PC-9 (cell line): Measurements from ENCODE around the gene TMEM235. TPM values are rescaled to one million over a fixed set of nuclear protein-coding genes. Genes with fewer than 3 reads are reported as not detected.

ENCODE experiments used
- BruUV-seq: library from RNA; stranded (reverse); fragments of 400-500 nt; replicated peaks from 2 replicates; lab custom pipeline; 2021; lab: Mats Ljungman, UMichigan
- CTCF ChIA-PET: fragments of 300-600 bp; sonication (Branson Sonifier 250); formaldehyde crosslinking; loops from one replicate; lab custom pipeline; 2022; ENCODE audit warnings: antibody characterized with exemption; lab: Charles Lee
- POLR2A ChIA-PET: fragments of 300-600 bp; sonication (Branson Sonifier 250); formaldehyde crosslinking; loops from one replicate; lab custom pipeline; 2022; ENCODE audit warnings: antibody characterized with exemption; ENCODE audit not compliant: unreplicated experiment; lab: Charles Lee
- DNase-seq, 2 experiments: peaks; one replicate each; pipeline versions ENCODE4 v3.0.0 to v3.0.0-alpha.2; 2015 to 2022; ENCODE audit warnings: mixed read lengths in 1 of 2
- H2AFZ ChIP-seq: fragments of 200-600 bp; sonication (generic); 2 replicates; pipeline ENCODE4 v1.8.1; 2017; ENCODE audit warnings: antibody characterized with exemption
- H3F3A ChIP-seq: fragments of 200-600 bp; sonication (generic); 2 replicates; pipeline ENCODE4 v1.8.1; 2017; ENCODE audit warnings: antibody characterized with exemption, mild to moderate bottlenecking, low read depth; ENCODE audit not compliant: insufficient read depth
- H3K27ac ChIP-seq: fragments of 200-600 bp; sonication (generic); 2 replicates; pipeline ENCODE4 v1.6.1; 2016; ENCODE audit warnings: mixed run types
- H3K27me3 ChIP-seq: fragments of 200-600 bp; sonication (generic); 2 replicates; pipeline ENCODE4 v1.6.1; 2016; ENCODE audit warnings: low read depth, mixed run types; ENCODE audit not compliant: insufficient read depth
- H3K36me3 ChIP-seq: fragments of 200-600 bp; sonication (generic); 2 replicates; pipeline ENCODE4 v1.6.1; 2016; ENCODE audit warnings: low read depth, mixed run types
- H3K4me1 ChIP-seq: fragments of 200-600 bp; sonication (generic); replicated peaks from 2 replicates; pipeline ENCODE4 v1.6.1; 2016; ENCODE audit warnings: mixed run types; ENCODE audit not compliant: insufficient read depth
- H3K4me2 ChIP-seq: fragments of 200-600 bp; sonication (generic); 2 replicates; pipeline ENCODE4 v1.6.1; 2017; ENCODE audit warnings: mixed run types
- H3K4me3 ChIP-seq: fragments of 200-600 bp; sonication (generic); 2 replicates; pipeline ENCODE4 v1.6.1; 2016; ENCODE audit warnings: mixed run types
- H3K79me2 ChIP-seq: fragments of 200-600 bp; sonication (generic); 2 replicates; pipeline ENCODE4 v1.6.1; 2017; ENCODE audit warnings: low read depth, mixed run types
- H3K9me2 ChIP-seq: fragments of 200-600 bp; sonication (generic); 2 replicates; pipeline ENCODE4 v1.8.1; 2017; ENCODE audit warnings: mild to moderate bottlenecking; ENCODE audit not compliant: insufficient read depth
- H3K9me3 ChIP-seq: fragments of 200-600 bp; sonication (generic); 2 replicates; pipeline ENCODE4 v1.8.1; 2016; ENCODE audit warnings: low read depth; ENCODE audit not compliant: insufficient read depth
- H4K20me1 ChIP-seq: fragments of 200-600 bp; sonication (generic); 2 replicates; pipeline ENCODE4 v1.8.1; 2017; ENCODE audit not compliant: insufficient read depth
- CTCF ChIP-seq: fragments of 200-600 bp; sonication (generic); conservative IDR thresholded peaks from 2 replicates; pipeline ENCODE4 v1.6.1; 2017; ENCODE audit warnings: mixed run types, antibody characterized with exemption, mild to moderate bottlenecking, moderate library complexity
- EZH2 ChIP-seq: fragments of 200-600 bp; sonication (generic); IDR thresholded peaks from 2 replicates; pipeline ENCODE4 v1.8.0; 2017; ENCODE audit warnings: antibody characterized with exemption, low read depth
- intact Hi-C: fragments of 100-400 bp; cut with micrococcal nuclease; formaldehyde crosslinking; loops from one replicate; pipeline ENCODE4 v1.10.0; 2022; ENCODE audit not compliant: unreplicated experiment
- total RNA-seq: library from RNA; stranded (reverse); gene quantifications from 2 replicates; pipeline ENCODE4 v1.2.3, GENCODE V29; 2021

TMEM235 gene
- total RNA-seq, 1 experiment from 2014 or later: not detected

- ChIA-PET POLR2A (no interaction called here), CTCF (no interaction called here)
- no peaks in the 10 kb centered on the region for H3K9me3 ChIP-seq
- TF ChIP-seq EZH2 (no peak), CTCF (no peak)
- DNase-seq: no peak
- intact Hi-C loops: no loop called here
- no peaks in the 10 kb centered on the region for H3K36me3 ChIP-seq
- H3K4me3 ChIP-seq: no peak overlapping the region
- no TSS peak for BruUV-seq
- H3K27me3 ChIP-seq: no peaks in the 10 kb centered on the region
- H2AFZ ChIP-seq: no peak overlapping the region
- H3K27ac ChIP-seq: no peak overlapping the region
- H3K79me2 ChIP-seq: no peaks in the 10 kb centered on the region
- no peaks in the 10 kb centered on the region for H3K4me1 ChIP-seq
- no peaks in the 10 kb centered on the region for H3F3A ChIP-seq
- H3K4me2 ChIP-seq: no peak overlapping the region
- H3K9me2 ChIP-seq: no peaks in the 10 kb centered on the region
- no peaks in the 10 kb centered on the region for H4K20me1 ChIP-seq
Observed at GRCh38 chr17:78235885-78236284, 4.5 kb downstream of the TMEM235 start.

GRCh38 chr17:78236362-78237127 lies 5.1 kb downstream of the TMEM235 start:
- H4K20me1 ChIP-seq: no peaks in the 10 kb centered on the region
- H3K4me3 ChIP-seq: no peak overlapping the region
- H3K4me2 ChIP-seq: no peak overlapping the region
- POLR2A ChIA-PET: no interaction called here
- H3F3A ChIP-seq: no peaks in the 10 kb centered on the region
- no peaks in the 10 kb centered on the region for H3K36me3 ChIP-seq
- no peaks in the 10 kb centered on the region for H3K4me1 ChIP-seq
- H3K9me3 ChIP-seq: no peaks in the 10 kb centered on the region
- intact Hi-C loops: no loop called here
- H3K27ac ChIP-seq: no peak overlapping the region
- DNase-seq: no peak
- H3K9me2 ChIP-seq: no peaks in the 10 kb centered on the region
- H2AFZ ChIP-seq: no peak overlapping the region
- H3K27me3 ChIP-seq: no peaks in the 10 kb centered on the region
- no TSS peak for BruUV-seq
- no peak for TF ChIP-seq CTCF
- TF ChIP-seq EZH2: no peak
- CTCF ChIA-PET: interaction anchor here (0.5 to 0.7 kb wide), 2 partner anchors 158 to 211 kb away, joined by 3 to 12 read pairs; no protein-coding TSS in a partner anchor
- no peaks in the 10 kb centered on the region for H3K79me2 ChIP-seq

GRCh38 chr17:78237401-78238012 lies 6.1 kb downstream of the TMEM235 start:
- DNase-seq: no peak
- Histone ChIP-seq H3K9me3 (no peaks in the 10 kb centered on the region), H3K27ac (no peak overlapping the region), H3K36me3 (no peaks in the 10 kb centered on the region), H3K79me2 (no peaks in the 10 kb centered on the region), H2AFZ (no peak overlapping the region), H3K4me1 (no peaks in the 10 kb centered on the region), H3K4me2 (no peak overlapping the region), H4K20me1 (no peaks in the 10 kb centered on the region), H3K9me2 (no peaks in the 10 kb centered on the region), H3K4me3 (no peak overlapping the region), H3F3A (no peaks in the 10 kb centered on the region), H3K27me3 (no peaks in the 10 kb centered on the region)
- ChIA-PET POLR2A (no interaction called here), CTCF (interaction anchor here (0.5 to 0.7 kb wide), 2 partner anchors 159 to 210 kb away, joined by 3 to 12 read pairs; no protein-coding TSS in a partner anchor)
- no peak for TF ChIP-seq CTCF
- TF ChIP-seq EZH2: no peak
- BruUV-seq: no TSS peak
- intact Hi-C loops: no loop called here
